IMR-90 (cell line): ENCODE measurements around the gene KLC1. TPM values are rescaled to one million over a fixed set of nuclear protein-coding genes. Genes with fewer than 3 reads are reported as not detected.

ENCODE experiments used
- ATAC-seq: fragments of 200-7000 bp; cut with Tn5 transposase; 2 replicates; pipeline ENCODE4 v1.9.1; 2020; ENCODE audit warnings: low read depth, mild to moderate bottlenecking, moderate library complexity
- BruUV-seq: library from RNA; stranded (reverse); fragments of 400-500 nt; replicated peaks from 2 replicates; lab custom pipeline; 2021; lab: Mats Ljungman, UMichigan
- CTCF ChIA-PET: fragments of 300-600 bp; formaldehyde crosslinking; extraction: SDS; loops from one replicate; lab custom pipeline; 2021; ENCODE audit warnings: antibody characterized with exemption; lab: Yijun Ruan, JAX
- POLR2A ChIA-PET: fragments of 300-600 bp; sonication (Branson Sonifier 250); formaldehyde crosslinking; loops from one replicate; lab custom pipeline; 2022; ENCODE audit warnings: antibody characterized with exemption; ENCODE audit not compliant: unreplicated experiment; lab: Charles Lee
- DNase-seq: peaks from one replicate; pipeline ENCODE4 v3.0.0; 2013
- H2AFZ ChIP-seq: replicated peaks from 2 replicates; pipeline ENCODE3; 2013; ENCODE audit warnings: low read length, mild to moderate bottlenecking; ENCODE audit not compliant: poor library complexity
- H2AK5ac ChIP-seq: 2 replicates; pipeline ENCODE4 v1.6.1; 2013; ENCODE audit warnings: low read depth, low read length, inconsistent platforms
- H2AK9ac ChIP-seq: replicated peaks from 2 replicates; pipeline ENCODE3; 2013; ENCODE audit warnings: mild to moderate bottlenecking, low read depth, low read length, moderate library complexity; ENCODE audit not compliant: poor library complexity
- H2BK120ac ChIP-seq: 2 replicates; pipeline ENCODE4 v1.6.1; 2013; ENCODE audit warnings: low read depth, low read length, inconsistent platforms
- H2BK15ac ChIP-seq: 3 replicates; pipeline ENCODE4 v1.6.1; 2013; ENCODE audit warnings: low read depth, low read length, inconsistent platforms
- H2BK20ac ChIP-seq: 2 replicates; pipeline ENCODE4 v1.6.1; 2013; ENCODE audit warnings: low read depth, mild to moderate bottlenecking, inconsistent platforms, low read length, moderate library complexity
- H2BK5ac ChIP-seq: 2 replicates; pipeline ENCODE4 v1.6.1; 2013; ENCODE audit warnings: mild to moderate bottlenecking, low read depth, low read length, inconsistent platforms; ENCODE audit not compliant: poor library complexity, severe bottlenecking
- H3K14ac ChIP-seq: replicated peaks from 2 replicates; pipeline ENCODE4 v1.6.1; 2013; ENCODE audit warnings: low read depth, low read length, inconsistent platforms
- H3K18ac ChIP-seq: 2 replicates; pipeline ENCODE4 v1.6.1; 2013; ENCODE audit warnings: low read depth, low read length, control low read depth
- H3K23ac ChIP-seq: 2 replicates; pipeline ENCODE4 v1.6.1; 2013; ENCODE audit warnings: low read depth, low read length, inconsistent platforms
- H3K27ac ChIP-seq: 2 replicates; pipeline ENCODE4 v1.5.1; 2013; ENCODE audit warnings: mild to moderate bottlenecking, control low read depth, low read length; ENCODE audit not compliant: insufficient read depth
- H3K27me3 ChIP-seq: 2 replicates; pipeline ENCODE4 v1.6.1; 2013; ENCODE audit warnings: low read length; ENCODE audit not compliant: control insufficient read depth, insufficient read depth
- H3K36me3 ChIP-seq: 2 replicates; pipeline ENCODE4 v1.6.1; 2013; ENCODE audit warnings: low read length, mixed read lengths; ENCODE audit not compliant: control insufficient read depth, insufficient read depth
- H3K4ac ChIP-seq: 2 replicates; pipeline ENCODE4 v1.6.1; 2013; ENCODE audit warnings: low read depth, low read length, inconsistent platforms
- H3K4me1 ChIP-seq: 2 replicates; pipeline ENCODE4 v1.6.1; 2013; ENCODE audit warnings: low read length, mixed read lengths; ENCODE audit not compliant: control insufficient read depth, insufficient read depth
- H3K4me2 ChIP-seq: 2 replicates; pipeline ENCODE4 v1.6.1; 2013; ENCODE audit warnings: low read depth, mild to moderate bottlenecking, control low read depth, low read length, moderate library complexity
- H3K4me3 ChIP-seq: 2 replicates; pipeline ENCODE4 v1.5.1; 2013; ENCODE audit warnings: low read depth, mild to moderate bottlenecking, control low read depth, low read length, moderate library complexity; ENCODE audit not compliant: insufficient read depth
- H3K56ac ChIP-seq: 2 replicates; pipeline ENCODE4 v1.6.1; 2013; ENCODE audit warnings: low read length, inconsistent platforms; ENCODE audit not compliant: insufficient read depth; ENCODE audit errors: extremely low read depth
- H3K79me1 ChIP-seq, 2 experiments: 2 replicates each; pipeline ENCODE4 v1.6.1; 2013; ENCODE audit warnings: low read length in 2 of 2, inconsistent platforms in 1 of 2, low read depth in 1 of 2
- H3K9ac ChIP-seq: 2 replicates; pipeline ENCODE4 v1.6.1; 2013; ENCODE audit warnings: low read depth, low read length, control low read depth
- H3K9me1 ChIP-seq: 2 replicates; pipeline ENCODE4 v1.6.1; 2013; ENCODE audit warnings: low read length, inconsistent platforms; ENCODE audit not compliant: insufficient read depth
- H3K9me3 ChIP-seq: 2 replicates; pipeline ENCODE4 v1.6.1; 2013; ENCODE audit warnings: low read length; ENCODE audit not compliant: control insufficient read depth, insufficient read depth
- H4K20me1 ChIP-seq: 2 replicates; pipeline ENCODE4 v1.6.1; 2013; ENCODE audit warnings: low read length, inconsistent platforms; ENCODE audit not compliant: insufficient read depth
- H4K5ac ChIP-seq: 2 replicates; pipeline ENCODE4 v1.6.1; 2013; ENCODE audit warnings: mild to moderate bottlenecking, low read depth, low read length, control low read depth
- H4K8ac ChIP-seq, 2 experiments: 2 replicates each; pipeline ENCODE4 v1.6.1; 2013; ENCODE audit warnings: low read depth in 2 of 2, low read length in 2 of 2, control low read depth in 1 of 2, inconsistent platforms in 1 of 2
- H4K91ac ChIP-seq: 2 replicates; pipeline ENCODE4 v1.6.1; 2013; ENCODE audit warnings: low read depth, low read length, inconsistent platforms; ENCODE audit not compliant: insufficient read depth
- BHLHE40 ChIP-seq: fragments of 150-350 bp; IDR thresholded peaks from 2 replicates; pipeline ENCODE4 v1.6.1; 2016; ENCODE audit warnings: mild to moderate bottlenecking, low read depth, low read length
- CEBPB ChIP-seq: IDR thresholded peaks from 2 replicates; pipeline ENCODE4 v1.6.1; 2012; ENCODE audit warnings: low read depth, low read length, improper control_type of control experiment
- ELK1 ChIP-seq: fragments of 150-350 bp; IDR thresholded peaks from 2 replicates; pipeline ENCODE4 v1.6.1; 2016; ENCODE audit warnings: low read depth, mild to moderate bottlenecking, low read length, moderate library complexity, borderline replicate concordance
- FOS ChIP-seq: fragments of 150-350 bp; IDR thresholded peaks from 2 replicates; pipeline ENCODE4 v1.6.1; 2016; ENCODE audit warnings: low read depth, low read length
- MAFK ChIP-seq: IDR thresholded peaks from 2 replicates; pipeline ENCODE4 v1.6.1; 2012; ENCODE audit warnings: low read depth, low read length, improper control_type of control experiment
- MXI1 ChIP-seq: IDR thresholded peaks from 2 replicates; pipeline ENCODE4 v1.6.1; 2012; ENCODE audit warnings: low read depth, mild to moderate bottlenecking, low read length, moderate library complexity, borderline replicate concordance
- NFE2L2 ChIP-seq: fragments of 150-350 bp; IDR thresholded peaks from 2 replicates; pipeline ENCODE4 v1.6.1; 2016; ENCODE audit warnings: low read depth, mild to moderate bottlenecking, low read length
- POLR2A ChIP-seq: IDR thresholded peaks from 2 replicates; pipeline ENCODE4 v1.6.1; 2012; ENCODE audit warnings: mild to moderate bottlenecking, low read depth, low read length
- SMC3 ChIP-seq: fragments of 150-350 bp; IDR thresholded peaks from 2 replicates; pipeline ENCODE4 v1.6.1; 2016; ENCODE audit warnings: low read depth, mild to moderate bottlenecking, antibody characterized with exemption, low read length, moderate library complexity
- WGBS, 2 experiments: methylation state at CpG; one replicate each; pipeline versions ENCODE4 v1.1.5 to v1.1.7; 2013; ENCODE audit warnings: missing lambda C conversion rate in 2 of 2; ENCODE audit not compliant: insufficient read length in 1 of 2; ENCODE audit errors: extremely low coverage in 2 of 2; 5-methylcytosine and 5-hydroxymethylcytosine counted together
- dilution Hi-C: fragments of 300-500 bp; cut with HindIII; formaldehyde crosslinking; loops from one replicate; pipeline ENCODE4 v1.14.3; 2018; ENCODE audit warnings: low sequenced_read_pairs; ENCODE audit not compliant: unreplicated experiment
- in situ Hi-C: fragments of 300-500 bp; cut with MboI; formaldehyde crosslinking; loops from 3 replicates; pipeline ENCODE4 v1.14.3; 2019; ENCODE audit warnings: low sequenced_read_pairs, inconsistent platforms, mixed read lengths
- intact Hi-C: fragments of 100-400 bp; cut with micrococcal nuclease; formaldehyde crosslinking; loops from 2 replicates; pipeline ENCODE4 v1.10.0; 2022
- polyA plus RNA-seq, 3 experiments: library from polyadenylated mRNA; depleted of rRNA; stranded (reverse); fragments of >200 nt; gene quantifications; 2 replicates each; pipeline ENCODE4 v1.2.3, GENCODE V29; 2012; ENCODE audit warnings: low replicate concordance in 1 of 3
- total RNA-seq: library from RNA; depleted of rRNA; stranded (reverse); fragments of >200 nt; gene quantifications from 2 replicates; pipeline ENCODE4 v1.2.3, GENCODE V29; 2012

The KLC1 gene
- total and polyA plus RNA-seq, 2 of the 4 experiments (the other 2 are of a cell fraction): 101 to 157 TPM

GRCh38 chr14:103735439-103735814 is 106.4 kb downstream of the KLC1 start:
- Histone ChIP-seq H3K27ac (no peak overlapping the region), H2BK120ac (no peak overlapping the region), H2AK5ac (no peak overlapping the region), H2AFZ (no peak overlapping the region), H3K9me1 (no peaks in the 10 kb centered on the region; the same call in 1 of the 2 replicates), H2BK15ac (no peak overlapping the region), H4K8ac (no peak overlapping the region), H3K4ac (no peak overlapping the region), H3K14ac (no peak overlapping the region), H2BK20ac (no peak overlapping the region), H3K9ac (no peak overlapping the region), H4K20me1 (no peaks in the 10 kb centered on the region; the same call in 1 of the 2 replicates), H3K27me3 (no peaks in the 10 kb centered on the region), H4K5ac (no peak overlapping the region), H3K4me1 (no peaks in the 10 kb centered on the region), H2AK9ac (peak overlapping the region; percentile 37), H3K23ac (no peak overlapping the region), H3K36me3 (peaks cover 30% of the 10 kb centered on the region), H3K18ac (no peak overlapping the region), H3K9me3 (no peaks in the 10 kb centered on the region), H2BK5ac (no peak overlapping the region), H3K56ac (no peak overlapping the region), H3K79me1 (no peaks in the 10 kb centered on the region), H3K4me2 (no peak overlapping the region), H4K91ac (no peak overlapping the region), H3K4me3 (no peak overlapping the region)
- TF ChIP-seq FOS: no peak
- TF ChIP-seq POLR2A: no peak
- no peak for TF ChIP-seq CEBPB
- no peak for TF ChIP-seq BHLHE40
- no peak for TF ChIP-seq MAFK
- no peak for TF ChIP-seq SMC3
- no peak for TF ChIP-seq MXI1
- no peak for TF ChIP-seq ELK1
- TF ChIP-seq NFE2L2: no peak
- dilution Hi-C loops: no loop called here
- ChIA-PET CTCF (no interaction called here), POLR2A (no interaction called here)
- intact Hi-C loops: no loop called here
- BruUV-seq: no TSS peak
- in situ Hi-C loops: no loop called here
- 83% methylated on average over 1 of the region's 7 CpGs; no CpG with 5 or more reads in 1 of the 2 experiments for WGBS, 2 experiments
- ATAC-seq: no peak
- DNase-seq: no peak
